GM21723 (cell line): ENCODE measurements around the gene PPWD1.
"Not testable (repeated sequence)": the region's sequence is repeated elsewhere in the genome, so short reads cannot be mapped to it uniquely, and the experiment has no call there.

Experiments used
- ATAC-seq: cut with Tn5 transposase; IDR thresholded peaks from one replicate; pipeline ENCODE4 v1.9.1; 2021; ENCODE audit warnings: mild to moderate bottlenecking, moderate library complexity; ENCODE audit not compliant: unreplicated experiment

PPWD1 gene

DNA sequence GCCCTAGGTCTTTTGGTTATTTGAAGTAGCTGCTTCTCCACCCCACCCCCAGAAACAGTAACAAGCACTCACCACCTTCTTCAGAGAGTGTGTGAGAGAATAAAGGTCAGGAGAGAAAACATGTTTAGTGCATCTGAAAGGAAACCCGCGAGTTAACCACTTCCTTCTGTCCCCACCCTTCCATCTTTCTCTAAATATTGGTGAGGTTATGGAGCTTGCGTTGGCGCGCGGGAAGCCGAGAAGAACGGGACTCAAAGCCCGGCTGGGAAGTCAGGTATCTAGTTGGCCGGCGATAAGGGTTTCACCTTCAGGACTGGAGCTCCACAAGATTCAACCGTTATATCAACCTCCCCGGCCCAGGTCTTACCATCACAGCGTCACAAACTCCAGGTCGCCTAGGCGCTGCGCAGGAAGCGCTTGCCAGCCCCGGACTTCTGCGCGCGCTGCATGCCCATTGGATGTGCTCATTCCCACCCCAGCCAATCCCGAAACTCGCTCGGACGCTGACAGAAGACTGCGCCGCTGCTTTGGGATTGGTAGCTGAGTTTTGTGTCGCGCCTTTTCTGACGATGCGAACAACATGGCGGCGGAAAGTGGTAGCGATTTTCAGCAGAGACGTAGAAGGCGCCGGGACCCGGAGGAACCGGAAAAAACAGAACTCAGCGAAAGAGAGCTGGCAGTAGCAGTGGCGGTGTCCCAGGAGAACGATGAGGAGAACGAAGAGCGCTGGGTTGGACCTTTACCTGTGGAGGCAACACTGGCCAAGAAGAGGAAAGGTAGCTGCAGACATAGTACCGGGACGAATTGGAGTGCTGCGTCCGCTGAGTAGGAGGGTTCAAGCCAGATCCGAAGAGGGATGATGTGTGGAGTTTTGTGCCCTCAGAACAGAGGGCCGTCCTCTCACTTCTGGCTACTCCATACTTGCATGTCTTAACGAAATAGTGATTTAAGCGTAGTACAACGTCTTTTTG lies at the start of gene PPWD1, which contains the start of gene CENPK:
Gene PPWD1, plus strand, starts transcription at position 566 of the 971 bp plus-strand sequence. Its CDS starts 15 bp downstream, at position 581.
Gene CENPK, minus strand, starts transcription at position 438 of the 971 bp plus-strand sequence. CDS start 8,261 bp downstream, outside the sequence.
- peak; percentile 99 for ATAC-seq

DNA sequence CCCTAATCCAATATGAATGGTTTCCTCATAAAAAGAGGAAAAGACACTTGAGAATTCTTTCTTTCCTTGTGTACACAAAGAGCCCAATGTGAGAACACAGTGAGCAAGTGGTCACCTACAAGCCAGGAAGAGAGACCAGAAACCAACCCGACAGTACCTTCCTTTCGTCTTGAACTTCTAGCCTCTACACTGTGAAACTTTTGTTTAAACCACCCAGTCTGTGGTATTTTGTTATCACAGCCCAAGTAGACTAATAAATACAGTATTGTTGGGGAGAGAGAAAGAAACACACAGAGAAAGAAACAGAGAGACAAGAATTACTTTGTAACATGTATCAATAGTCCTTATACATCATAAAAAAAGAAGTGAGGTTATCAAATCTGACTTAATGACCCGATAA lies 37.4 kb upstream of the PPWD1 start:
- no peak for ATAC-seq

DNA sequence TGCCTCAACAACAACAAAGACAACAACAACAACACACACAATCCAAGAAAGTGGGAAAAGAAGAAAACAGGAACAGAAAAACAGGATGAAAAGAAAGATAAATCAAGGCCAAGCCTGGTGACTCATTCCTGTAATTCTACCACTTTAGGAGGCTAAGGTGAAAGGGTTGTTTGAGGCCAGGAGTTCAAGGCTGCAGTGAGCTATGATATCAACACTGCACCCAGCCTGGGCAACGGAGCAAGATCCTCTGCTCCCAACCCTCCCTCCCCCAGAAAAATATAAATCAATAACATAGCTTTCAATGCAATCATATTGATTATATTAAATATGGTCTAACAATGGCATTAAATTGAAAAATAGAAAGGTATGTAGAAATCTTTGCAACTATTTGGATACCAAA lies 32.2 kb upstream of the PPWD1 start:
- ATAC-seq, result no peak

DNA sequence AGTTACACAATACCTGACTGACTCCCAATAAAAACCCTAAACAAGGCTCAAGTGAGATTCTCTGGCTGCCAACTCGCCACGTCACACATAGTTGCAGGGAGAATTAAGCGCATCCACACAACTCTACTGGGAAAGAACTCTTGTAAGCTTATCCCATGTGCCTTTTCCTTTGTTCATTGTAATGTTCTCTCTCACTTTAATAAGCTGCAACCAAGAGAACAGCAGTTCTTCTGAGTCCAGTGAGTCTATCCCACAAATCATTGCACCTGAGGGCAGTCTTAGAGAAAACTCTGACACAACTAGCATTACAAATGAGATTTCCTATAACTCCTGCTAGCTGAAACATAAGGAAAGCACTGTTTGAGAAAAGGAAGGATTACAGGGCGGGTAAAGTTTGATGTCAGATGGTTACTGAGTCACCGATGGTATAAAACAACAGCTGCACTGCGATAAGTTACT lies 27.5 kb upstream of the PPWD1 start:
- no peak for ATAC-seq

GRCh38 chr5:65539827-65540226 lies 23.3 kb upstream of the PPWD1 start:
- ATAC-seq, result no peak

GRCh38 chr5:65544473-65544872 lies 18.6 kb upstream of the PPWD1 start:
- no peak for ATAC-seq

GRCh38 chr5:65546141-65546540 lies 17.0 kb upstream of the PPWD1 start:
- ATAC-seq, result no peak

DNA sequence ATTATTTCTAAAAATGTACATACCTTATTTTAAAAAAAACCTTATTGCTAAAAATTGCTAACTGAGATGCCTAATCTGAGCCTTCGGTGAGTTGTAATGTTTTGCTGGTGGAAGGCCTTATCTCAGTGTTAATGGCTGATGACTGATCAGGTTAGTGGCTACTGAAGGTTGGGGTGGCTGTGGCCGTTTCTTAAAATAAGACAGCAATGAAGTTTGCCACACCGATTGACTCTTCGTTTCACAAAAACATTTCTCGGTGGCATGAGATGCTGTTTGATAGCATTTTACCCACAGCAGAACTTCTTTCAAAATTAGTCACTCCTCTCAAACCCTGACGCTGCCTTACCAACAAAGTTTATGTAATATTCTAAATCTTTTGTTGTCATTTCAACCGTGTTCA lies 14.8 kb upstream of the PPWD1 start:
- no peak for ATAC-seq

DNA sequence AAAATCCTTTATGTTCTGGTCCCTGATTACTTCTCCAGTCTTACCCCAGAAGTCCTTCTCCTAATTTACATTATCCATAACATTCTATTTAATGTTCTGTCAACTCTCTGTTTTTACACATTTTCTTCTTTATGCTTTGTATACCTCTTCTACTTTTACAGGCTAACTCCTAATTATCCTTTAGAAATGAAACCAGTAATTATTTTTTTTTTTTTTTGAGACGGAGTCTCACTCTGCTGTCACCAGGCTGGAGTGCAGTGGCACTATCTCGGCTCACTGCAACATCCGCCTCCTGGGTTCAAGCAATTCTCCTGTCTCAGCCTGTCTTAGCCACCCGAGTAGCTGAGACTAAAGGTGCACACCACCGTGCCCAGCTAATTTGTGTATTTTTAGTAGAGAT lies 9.2 kb upstream of the PPWD1 start:
- no peak for ATAC-seq

- ATAC-seq, result no peak
Observed at GRCh38 chr5:65555287-65555686, 7.8 kb upstream of the PPWD1 start.

DNA sequence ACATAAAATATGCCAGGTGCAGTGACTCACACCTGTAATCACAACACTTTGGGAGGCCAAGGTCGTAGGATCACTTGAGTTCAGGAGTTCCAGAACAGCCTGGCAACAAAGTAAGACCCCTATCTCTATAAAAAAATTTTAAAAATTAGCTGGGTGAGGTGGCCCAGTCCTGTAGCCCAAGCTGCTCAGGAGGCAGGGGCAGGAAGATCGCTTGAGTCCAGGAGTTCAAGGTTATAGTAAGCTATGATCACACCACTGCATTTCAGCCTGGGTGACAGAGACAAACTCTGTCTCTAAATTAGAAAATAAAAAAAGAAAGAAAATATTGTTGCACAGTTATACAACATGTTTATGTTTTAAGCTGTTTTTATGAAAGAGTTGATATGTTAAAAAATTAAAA lies 6.9 kb upstream of the PPWD1 start:
- no peak for ATAC-seq

DNA sequence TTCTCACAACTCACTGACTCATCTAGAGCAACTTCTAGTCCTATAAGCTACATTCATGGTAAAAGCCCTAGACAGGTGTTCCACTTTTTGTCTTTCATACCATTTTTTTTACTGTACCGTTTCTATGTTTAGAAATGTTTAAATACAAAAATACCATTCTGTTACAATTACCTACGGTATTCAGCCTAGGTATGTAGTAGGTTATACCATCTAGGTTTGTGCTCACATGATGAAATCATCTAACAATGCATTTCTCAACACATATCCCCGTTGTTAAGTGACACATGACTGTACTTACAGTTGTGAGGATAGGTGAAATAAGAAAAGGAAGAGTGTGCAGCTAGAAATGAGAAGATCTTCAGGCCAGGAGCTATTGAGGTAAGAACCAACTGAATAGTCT lies 6.4 kb upstream of the PPWD1 start:
- no peak for ATAC-seq

DNA sequence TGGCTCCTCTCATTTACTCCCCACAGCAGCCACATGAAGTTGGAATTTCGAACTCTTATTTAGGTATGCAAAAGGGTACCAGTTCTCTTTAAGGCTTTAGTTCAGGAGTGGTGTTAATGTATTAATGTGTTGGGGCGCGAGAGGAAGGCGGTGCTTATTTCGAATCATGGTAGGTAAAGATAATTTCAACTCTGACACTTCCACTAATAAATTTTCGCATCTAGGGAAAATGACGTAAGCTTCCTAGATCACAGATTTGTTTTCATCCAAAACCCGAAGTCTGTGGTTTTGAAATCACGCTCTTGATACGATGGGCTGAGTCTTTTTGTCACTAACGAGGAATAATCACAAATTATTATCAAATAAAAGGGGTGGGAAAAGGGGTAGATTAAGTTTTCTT lies 681 bp downstream of the PPWD1 start:
- ATAC-seq, result no peak

- no peak for ATAC-seq
Observed at GRCh38 chr5:65566505-65566904, 3.4 kb downstream of the PPWD1 start.

GRCh38 chr5:65570598-65571226 lies 7.6 kb downstream of the PPWD1 start:
- ATAC-seq, result no peak

GRCh38 chr5:65577141-65577540 lies 14.0 kb downstream of the PPWD1 start:
- ATAC-seq, result no peak

GRCh38 chr5:65588694-65589093 lies 25.6 kb downstream of the PPWD1 start:
- ATAC-seq, result no peak

- ATAC-seq, result not testable (repeated sequence)
Observed at GRCh38 chr5:65601761-65602160, 38.7 kb downstream of the PPWD1 start.

DNA sequence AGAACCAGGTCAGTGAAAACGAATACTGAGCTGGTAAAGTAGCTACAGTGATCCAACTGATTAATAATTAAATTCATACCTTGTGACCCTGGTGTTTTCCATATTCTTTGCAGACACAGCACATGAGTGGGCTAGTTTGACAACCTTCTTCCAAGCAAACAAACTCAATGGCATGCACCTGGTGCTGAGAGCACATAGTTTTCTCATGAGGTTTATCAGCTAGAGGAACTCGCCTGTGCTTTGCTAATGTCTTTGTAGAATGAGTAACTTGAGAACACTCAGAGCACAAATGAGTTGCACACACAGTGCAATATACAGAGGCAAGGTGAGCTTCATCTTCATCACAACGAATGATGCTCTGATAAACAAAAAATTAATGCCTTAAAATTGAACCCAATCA lies 48.4 kb downstream of the PPWD1 start:
- ATAC-seq, result no peak

GRCh38 chr5:65612298-65612907 lies 49.3 kb downstream of the PPWD1 start:
- no peak for ATAC-seq

GRCh38 chr5:65620021-65620420 lies 56.9 kb downstream of the PPWD1 start:
- ATAC-seq, result no peak
